Omental fat pad (tissue), 4 donors: ENCODE data around the gene COL27A1. TPM values are rescaled to one million over a fixed set of nuclear protein-coding genes. Genes with fewer than 3 reads are reported as not detected.

Experiments
- ATAC-seq: fragments of 150-250 bp; one replicate; pipeline ENCODE4 v1.9.1; 2016; ENCODE audit warnings: mild to moderate bottlenecking, moderate library complexity; ENCODE audit not compliant: low FRiP score
- DNase-seq: peaks from one replicate; pipeline ENCODE4 v3.0.0-alpha.2; 2019; ENCODE audit warnings: low spot score
- CTCF ChIP-seq, 3 donors: fragments of 450-650 bp; IDR thresholded peaks; one replicate each; pipeline ENCODE4 v1.5.1; 2016 to 2017; ENCODE audit warnings: antibody characterized with exemption in 3 of 3, mild to moderate bottlenecking in 3 of 3, moderate library complexity in 2 of 3
- total RNA-seq, 4 donors: library from RNA; depleted of rRNA; stranded (reverse); fragments of >200 nt; gene quantifications; one replicate each; pipeline ENCODE4 v1.1.0, GENCODE V29; 2016

Gene COL27A1
- total RNA-seq, 4 donors from 2014 or later = 4.9 to 78.9 (median 10.1) TPM

GRCh38 chr9:114226246-114227055 lies 71.1 kb downstream of the COL27A1 start:
- DNase-seq (no peak), ATAC-seq (no peak)
- TF ChIP-seq CTCF (IDR thresholded peaks at IDR 0.05) = no peak

GRCh38 chr9:114227288-114228015 lies 72.1 kb downstream of the COL27A1 start:
- TF ChIP-seq CTCF (IDR thresholded peaks at IDR 0.05) = no peak
- ATAC-seq (no peak), DNase-seq (no peak)

- no peak for ATAC-seq
Observed at GRCh38 chr9:114228016-114228808, 72.9 kb downstream of the COL27A1 start.

GRCh38 chr9:114229295-114229694 lies 74.0 kb downstream of the COL27A1 start:
- no peak for TF ChIP-seq CTCF (IDR thresholded peaks at IDR 0.05)
- DNase-seq (no peak), ATAC-seq (no peak)

More at GRCh38 chr9:114228016-114228808, 72.9 kb downstream of the COL27A1 start:
- no peak for TF ChIP-seq CTCF (IDR thresholded peaks at IDR 0.05)
- DNase-seq = no peak

- ATAC-seq (no peak), DNase-seq (no peak)
- no peak for TF ChIP-seq CTCF (IDR thresholded peaks at IDR 0.05)
Observed at GRCh38 chr9:114230068-114230467, 74.7 kb downstream of the COL27A1 start.

- TF ChIP-seq CTCF (IDR thresholded peaks at IDR 0.05) = no peak
- ATAC-seq = no peak
- no peak for DNase-seq
Observed at GRCh38 chr9:114231273-114231672, 75.9 kb downstream of the COL27A1 start.
